GM04504 (cell line): ENCODE measurements around the gene LUZP1.
A peak's percentile ranks its signal among the peaks of the same experiment; 100 is the strongest.

Source experiments
- DNase-seq: peaks from one replicate; pipeline ENCODE4 v3.0.0-alpha.2; 2012; ENCODE audit warnings: low read depth

The LUZP1 gene

DNA sequence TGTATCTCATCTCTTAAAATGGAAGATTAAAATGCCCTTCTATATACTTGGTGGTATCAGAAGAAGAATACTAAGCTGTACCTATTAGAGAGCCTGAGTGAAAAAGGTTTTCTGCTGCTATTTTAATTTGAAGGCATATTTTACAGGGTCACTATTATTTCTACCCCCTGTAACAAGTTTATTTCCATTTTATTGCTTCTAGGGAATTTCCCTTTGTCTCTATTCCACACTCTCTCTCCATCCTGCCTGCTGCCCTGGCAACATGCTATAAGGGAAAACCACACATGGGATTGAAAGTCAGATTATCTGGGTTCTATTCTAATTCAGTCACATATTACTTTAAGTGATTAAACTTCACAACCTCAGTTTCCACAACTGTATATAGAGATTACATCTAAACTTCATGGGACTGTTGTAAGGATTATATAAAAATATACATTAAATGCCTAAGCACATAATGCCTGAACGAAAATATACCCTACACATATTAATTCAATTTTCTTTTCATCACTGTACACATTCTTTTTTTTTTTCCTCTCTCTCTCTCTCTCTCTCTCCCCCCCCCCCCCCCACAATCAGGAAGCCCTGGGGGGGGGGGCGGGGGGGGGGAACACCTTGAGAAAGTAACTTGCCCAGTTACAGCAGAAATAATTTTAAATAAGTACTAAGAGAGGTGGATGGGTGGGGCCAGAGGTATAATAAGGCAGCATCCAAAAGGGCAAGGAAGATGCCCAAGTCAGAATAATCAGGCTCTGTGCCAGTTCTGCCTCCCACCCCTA, 51.5 kb downstream of the LUZP1 start:
- DNase-seq, result no peak

DNA sequence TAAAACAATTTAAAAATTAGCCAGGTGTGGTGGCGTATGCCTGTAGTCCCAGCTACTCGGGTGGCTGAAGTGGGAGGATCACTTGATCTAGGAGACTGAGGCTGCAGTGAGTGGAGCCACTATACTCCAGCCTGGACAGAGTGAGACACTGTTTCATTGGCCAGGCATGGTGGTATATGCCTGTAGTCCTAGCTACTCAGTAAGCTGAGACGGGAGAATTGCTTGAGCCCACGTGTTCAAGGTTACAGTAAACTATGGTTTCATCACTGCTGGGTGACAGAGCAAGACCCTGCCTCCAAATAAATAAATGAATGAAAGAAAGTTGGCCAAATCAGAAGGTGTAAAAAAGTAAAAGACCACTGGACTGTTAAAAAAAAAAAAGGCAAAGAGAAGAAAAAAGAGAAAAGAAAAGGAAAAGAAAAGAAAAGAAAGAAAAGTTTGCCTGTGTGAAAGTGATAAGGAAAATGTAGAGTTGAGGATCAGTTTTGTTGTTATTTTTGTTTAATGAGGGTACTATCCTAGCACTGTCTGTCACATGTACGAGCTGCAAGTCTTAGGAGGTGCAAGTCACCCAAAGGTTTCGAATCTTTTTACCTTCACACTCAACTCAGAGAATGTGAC, 52.3 kb downstream of the LUZP1 start:
- DNase-seq, result no peak

DNA sequence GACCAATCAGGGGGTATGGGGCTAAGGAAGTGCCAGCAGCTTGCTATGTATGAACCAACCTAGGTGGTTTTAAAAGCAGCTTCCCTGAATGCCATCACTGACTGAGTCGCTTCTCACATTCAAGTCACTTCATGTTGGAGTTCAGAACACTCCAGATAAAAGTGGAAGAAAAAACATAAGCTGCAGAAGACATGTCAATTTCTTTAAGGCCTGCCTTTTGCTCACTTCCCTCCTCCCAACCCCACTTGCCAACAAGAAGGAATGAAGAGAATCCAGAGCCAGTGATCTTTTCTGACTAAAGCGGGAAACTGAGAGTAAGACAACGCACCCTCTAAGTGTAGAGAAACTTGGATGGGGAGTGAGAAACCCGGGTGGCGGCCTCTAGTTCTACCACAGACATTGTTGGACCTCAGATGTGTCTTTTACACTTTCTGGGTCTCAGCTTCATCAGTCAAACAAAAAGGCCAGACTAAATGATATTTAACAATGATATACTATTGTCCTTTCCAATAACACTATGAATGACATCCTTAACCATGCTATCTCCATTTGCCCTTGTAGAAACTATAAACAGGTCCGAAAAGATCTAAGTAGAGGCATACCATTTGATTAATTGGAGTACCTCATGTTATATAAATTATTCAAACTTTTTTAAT, 54.1 kb downstream of the LUZP1 start:
- DNase-seq, result no peak

DNA sequence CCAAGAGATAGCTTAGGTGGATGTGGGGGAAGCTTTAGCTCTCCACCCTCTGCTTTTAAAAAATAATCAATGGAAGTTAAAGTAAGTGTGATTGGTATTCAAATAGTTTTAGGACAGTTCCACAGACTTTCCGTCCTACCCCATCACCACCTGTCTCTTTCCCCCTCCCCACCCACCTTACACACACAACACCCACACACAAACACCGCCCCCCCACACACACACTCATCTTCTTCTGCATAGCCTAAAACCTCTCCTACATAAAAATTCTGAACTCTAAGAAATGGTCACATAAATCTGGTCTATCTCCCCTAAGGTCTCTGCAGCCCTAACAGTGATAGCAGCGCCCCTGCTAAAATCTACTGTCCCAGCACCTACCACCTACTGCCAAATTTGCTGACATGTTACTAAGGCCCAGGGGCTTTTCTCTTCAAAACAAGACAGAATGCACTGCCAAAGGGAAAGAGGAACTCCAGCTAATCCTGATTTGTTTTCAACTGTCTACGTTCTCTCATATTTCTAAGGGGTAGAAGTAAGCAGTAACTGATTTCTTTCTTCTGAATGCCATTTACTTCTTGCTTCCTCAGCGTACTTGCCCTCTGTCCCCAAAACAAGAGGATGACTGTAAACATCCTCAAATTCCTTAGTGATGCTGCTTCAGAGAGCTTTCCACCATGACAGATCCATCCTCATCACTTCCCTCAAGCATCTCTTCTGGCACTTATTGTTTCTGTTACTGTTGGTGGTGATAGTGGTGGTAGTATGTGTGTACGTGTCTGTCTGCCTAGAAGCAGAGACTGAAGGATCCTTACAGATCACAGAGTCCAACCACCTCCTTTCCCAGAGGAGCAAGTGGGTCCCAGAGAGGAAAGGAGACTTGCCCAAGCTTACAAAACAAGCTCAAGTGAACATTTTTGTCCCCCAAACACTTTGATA, 56.8 kb downstream of the LUZP1 start:
- no peak for DNase-seq

DNA sequence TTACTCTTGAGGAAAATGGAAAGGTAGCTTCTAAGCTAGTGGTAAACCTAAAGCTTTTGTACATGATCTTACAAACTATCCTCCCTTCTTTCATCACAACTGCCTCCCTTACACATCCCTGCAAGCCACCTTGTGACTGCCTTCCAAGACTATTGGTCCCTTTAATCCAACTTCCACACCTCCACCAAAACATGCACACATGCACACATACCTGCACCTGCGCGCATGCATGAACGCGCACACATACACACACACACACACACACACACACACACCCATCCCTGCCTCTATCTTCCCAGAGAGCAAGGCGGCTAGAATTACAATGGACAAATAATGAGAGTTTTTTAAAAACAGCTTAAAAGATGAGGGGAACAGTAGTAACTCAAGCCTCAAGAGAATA, 58.3 kb downstream of the LUZP1 start:
- no peak for DNase-seq

- no peak for DNase-seq
Observed at GRCh38 chr1:23108918-23109533, 59.6 kb downstream of the LUZP1 start.

DNA sequence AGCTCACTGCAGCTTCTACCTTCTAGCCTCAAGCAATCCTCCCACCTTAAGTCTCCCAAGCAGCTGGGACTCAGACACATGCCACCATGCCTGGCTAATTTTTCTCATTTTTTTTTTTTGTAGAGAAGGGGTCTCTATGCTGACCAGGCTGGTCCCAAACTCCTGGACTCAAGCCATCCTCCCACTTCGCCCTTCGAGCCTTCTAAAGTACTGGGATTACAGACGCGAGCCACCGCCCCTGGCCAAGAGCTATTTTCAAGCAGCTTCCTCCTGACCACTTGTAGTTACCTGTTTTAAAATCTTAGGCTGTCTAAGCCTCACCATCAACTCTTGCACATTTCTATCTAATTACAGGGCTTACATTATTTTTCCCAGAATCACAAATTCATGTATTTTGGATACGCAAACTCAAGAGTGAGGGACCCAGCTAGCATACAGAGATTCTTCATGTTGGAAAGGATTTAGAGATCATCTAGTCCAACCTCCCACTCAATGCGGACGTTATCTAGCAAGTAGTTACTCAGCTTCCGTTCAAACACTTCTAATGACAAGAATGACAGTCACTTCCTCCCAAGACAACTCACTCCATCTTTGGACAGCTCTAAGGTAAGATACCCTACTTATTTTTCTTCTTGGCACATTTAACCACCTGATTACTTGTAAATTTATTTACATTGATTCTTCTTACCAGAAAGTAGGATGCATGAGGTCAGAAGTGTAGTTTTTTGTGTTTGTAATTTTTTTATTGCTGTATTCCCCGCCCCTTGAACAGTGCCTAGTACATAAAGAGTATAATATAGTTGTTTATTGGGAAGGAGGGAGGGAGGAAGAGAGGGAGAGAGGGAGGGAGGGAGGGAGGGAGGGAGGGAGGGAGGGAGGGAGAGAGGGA, 65.4 kb downstream of the LUZP1 start:
- no peak for DNase-seq

GRCh38 chr1:23102289-23102688, 66.4 kb downstream of the LUZP1 start:
- no peak for DNase-seq

GRCh38 chr1:23101887-23102286, 66.8 kb downstream of the LUZP1 start:
- DNase-seq, result no peak

- no peak for DNase-seq
Observed at GRCh38 chr1:23101101-23101827, 67.4 kb downstream of the LUZP1 start.

DNA sequence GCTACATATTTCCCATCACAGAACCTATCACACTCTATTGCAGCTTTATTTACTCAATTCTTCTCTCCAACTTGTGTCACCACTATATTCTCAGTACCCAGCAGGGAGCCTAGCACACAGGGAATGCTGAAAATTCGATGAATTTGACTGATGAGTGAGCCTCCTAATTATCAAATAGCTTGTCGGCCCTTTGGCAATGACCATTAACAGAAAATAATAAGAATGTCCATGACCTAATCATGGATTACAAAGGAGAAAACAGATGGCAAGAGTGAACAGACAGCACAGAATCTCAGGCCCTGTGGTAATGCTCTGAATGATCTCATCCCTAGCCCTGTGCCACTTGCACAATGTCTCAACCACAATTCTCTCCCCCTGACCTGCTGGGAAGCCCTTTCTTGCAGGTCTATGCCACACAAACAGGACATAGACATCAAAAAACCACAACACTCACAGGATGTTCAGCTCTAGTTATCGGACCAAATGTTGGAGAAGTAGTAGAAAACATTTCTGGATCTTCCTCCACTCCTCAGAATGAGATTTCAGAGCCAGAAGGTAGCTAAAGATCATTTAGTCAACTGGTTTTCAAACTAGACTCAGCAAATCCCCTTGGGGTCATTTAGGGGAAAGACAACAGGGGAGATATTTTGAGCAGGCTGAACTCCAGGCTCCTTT, 68.4 kb downstream of the LUZP1 start:
- peak; percentile 93 for DNase-seq

DNA sequence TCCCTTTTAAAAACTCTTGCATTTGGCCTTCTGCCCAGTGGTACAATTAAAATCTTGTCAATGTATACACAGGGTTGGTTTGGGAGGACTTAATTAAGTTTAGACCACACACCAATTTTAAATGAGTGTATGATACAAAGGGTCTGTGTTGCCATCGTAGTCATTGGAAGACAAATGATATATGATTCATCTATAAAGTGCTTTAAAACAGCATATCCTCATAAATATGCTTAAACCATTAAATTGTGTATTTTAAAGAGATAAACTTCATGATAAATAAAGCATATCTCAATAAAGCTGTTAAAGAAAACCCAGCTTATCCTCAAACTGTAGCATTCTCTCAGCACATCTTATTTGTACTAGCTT, 69.5 kb downstream of the LUZP1 start:
- DNase-seq, result no peak

- DNase-seq, result peak; percentile 53
Observed at GRCh38 chr1:23098463-23099170, 70.0 kb downstream of the LUZP1 start.

DNA sequence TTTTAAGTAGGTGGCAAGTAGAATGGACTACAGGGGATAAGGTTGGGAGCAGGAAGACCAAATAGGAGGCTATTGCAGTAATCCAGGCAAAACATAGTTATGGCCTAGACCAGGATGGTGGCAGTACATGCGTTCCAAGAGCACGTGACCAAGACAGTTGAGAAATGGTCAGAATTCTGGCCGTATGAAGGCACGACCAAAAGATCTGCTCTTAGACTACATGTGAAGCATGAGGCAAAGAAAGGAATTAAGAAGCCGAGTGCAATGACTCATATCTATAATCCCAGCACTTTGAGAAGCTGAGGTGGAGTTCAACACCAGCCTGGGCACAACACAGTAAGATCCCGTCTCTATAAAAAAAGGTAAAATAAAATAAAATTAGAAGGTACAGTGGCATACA, 71.3 kb downstream of the LUZP1 start:
- no peak for DNase-seq

- no peak for DNase-seq
Observed at GRCh38 chr1:23092447-23092846, 76.2 kb downstream of the LUZP1 start.

DNA sequence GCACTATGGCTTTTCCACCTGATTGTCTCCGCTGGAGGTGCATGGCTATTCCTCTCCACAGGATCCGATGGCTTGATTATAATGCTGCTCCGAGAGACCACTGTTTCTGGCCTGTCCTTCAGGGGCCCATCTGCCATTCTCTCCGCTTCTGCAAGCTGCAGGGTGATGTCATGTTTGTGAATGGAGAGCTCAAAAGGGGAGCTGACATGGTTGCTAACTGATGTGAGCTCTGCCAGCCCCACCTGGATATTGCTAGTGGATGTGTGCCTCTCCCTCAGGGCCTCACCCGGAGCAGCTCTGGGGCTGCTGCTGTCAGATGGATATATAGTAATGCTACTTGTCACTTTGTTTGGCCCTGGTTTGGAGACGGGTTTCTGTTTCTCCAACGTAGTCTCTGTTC, 77.1 kb downstream of the LUZP1 start:
- no peak for DNase-seq

GRCh38 chr1:23090056-23090455, 78.6 kb downstream of the LUZP1 start:
- no peak for DNase-seq

DNA sequence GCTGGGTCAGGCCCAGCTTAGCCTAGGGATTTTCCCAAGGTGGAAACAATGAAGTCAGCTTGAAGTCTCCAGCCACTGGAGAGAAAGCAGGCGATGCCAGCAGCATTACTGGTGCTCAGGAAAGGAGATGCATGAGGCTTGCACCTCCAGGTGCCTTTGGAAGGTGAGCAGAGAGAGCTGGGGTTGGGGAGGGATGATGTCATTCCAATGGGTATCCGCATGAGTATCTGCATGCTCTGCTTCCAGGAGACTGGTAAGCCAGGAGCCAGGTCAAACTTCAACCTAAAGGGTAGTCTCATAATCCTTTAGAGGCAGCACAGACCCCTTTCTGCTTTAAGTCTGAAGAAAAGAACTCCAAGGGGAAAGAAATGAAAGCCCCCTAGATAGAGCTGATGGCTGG, 80.6 kb downstream of the LUZP1 start:
- no peak for DNase-seq

DNA sequence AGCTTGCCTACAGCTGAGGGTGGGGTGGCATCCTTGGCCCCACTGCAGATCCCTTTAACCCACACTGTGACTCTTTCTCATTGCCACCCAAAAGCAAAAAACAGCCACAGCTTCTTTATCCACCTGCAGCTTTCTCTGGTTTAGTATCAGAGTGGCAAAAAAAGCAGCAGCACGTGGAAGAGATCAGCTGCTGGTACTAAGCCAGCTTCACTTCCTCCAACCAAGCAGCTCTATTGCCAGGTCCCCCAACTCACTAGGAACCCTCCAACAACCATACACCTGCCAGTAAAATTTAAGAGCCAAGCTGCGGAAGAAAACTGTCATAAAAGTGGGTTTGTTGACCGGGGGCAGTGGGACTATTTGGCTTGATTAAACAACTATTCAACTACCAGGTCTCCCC, 83.0 kb downstream of the LUZP1 start:
- no peak for DNase-seq
